Hepatocyte (in vitro differentiated cells): ENCODE data around the gene C20orf204. TPM values are rescaled to one million over a fixed set of nuclear protein-coding genes. Genes with fewer than 3 reads are reported as not detected.

Source experiments
- DNase-seq: peaks from one replicate; pipeline ENCODE4 v3.0.0-alpha.2; 2016; ENCODE audit warnings: low spot score
- H2AFZ ChIP-seq: fragments of 200-600 bp; sonication (generic); 2 replicates; pipeline ENCODE4 v1.6.0; 2016; ENCODE audit warnings: antibody characterized with exemption, mild to moderate bottlenecking
- H3K27ac ChIP-seq: fragments of 200-600 bp; sonication (generic); 2 replicates; pipeline ENCODE4 v1.5.1; 2016; ENCODE audit warnings: mild to moderate bottlenecking
- H3K27me3 ChIP-seq: fragments of 200-600 bp; sonication (generic); 2 replicates; pipeline ENCODE4 v1.6.1; 2016
- H3K36me3 ChIP-seq: fragments of 200-600 bp; sonication (generic); replicated peaks from 2 replicates; pipeline ENCODE4 v1.5.1; 2016; ENCODE audit warnings: low read depth; ENCODE audit not compliant: insufficient read depth
- H3K4me1 ChIP-seq: fragments of 200-600 bp; sonication (generic); 2 replicates; pipeline ENCODE4 v1.5.1; 2016; ENCODE audit warnings: mild to moderate bottlenecking, moderate library complexity; ENCODE audit not compliant: insufficient read depth
- H3K4me2 ChIP-seq: fragments of 200-600 bp; sonication (generic); 2 replicates; pipeline ENCODE4 v1.6.0; 2016
- H3K4me3 ChIP-seq: fragments of 200-600 bp; sonication (generic); 2 replicates; pipeline ENCODE4 v1.5.1; 2016; ENCODE audit warnings: mild to moderate bottlenecking
- H3K79me2 ChIP-seq: fragments of 200-600 bp; sonication (generic); 2 replicates; pipeline ENCODE4 v1.6.0; 2017; ENCODE audit warnings: mild to moderate bottlenecking
- H3K9me2 ChIP-seq: fragments of 200-600 bp; sonication (generic); replicated peaks from 2 replicates; pipeline ENCODE4 v1.6.0; 2017; ENCODE audit warnings: mild to moderate bottlenecking; ENCODE audit not compliant: insufficient read depth
- H3K9me3 ChIP-seq: fragments of 200-600 bp; sonication (generic); 2 replicates; pipeline ENCODE4 v1.5.1; 2016; ENCODE audit warnings: low read depth, mild to moderate bottlenecking
- H4K20me1 ChIP-seq: fragments of 200-600 bp; sonication (generic); 2 replicates; pipeline ENCODE4 v1.6.0; 2016; ENCODE audit warnings: mild to moderate bottlenecking; ENCODE audit not compliant: insufficient read depth, poor library complexity, severe bottlenecking
- CTCF ChIP-seq: fragments of 200-600 bp; sonication (generic); IDR thresholded peaks from 2 replicates; pipeline ENCODE4 v1.5.1; 2016; ENCODE audit warnings: antibody characterized with exemption, mild to moderate bottlenecking; ENCODE audit not compliant: poor library complexity
- EZH2 ChIP-seq: fragments of 200-600 bp; sonication (generic); IDR thresholded peaks from 2 replicates; pipeline ENCODE4 v1.6.1; 2016; ENCODE audit warnings: antibody characterized with exemption, mild to moderate bottlenecking, borderline replicate concordance
- EZH2phosphoT487 ChIP-seq: fragments of 200-600 bp; sonication (generic); IDR thresholded peaks from one replicate; pipeline ENCODE4 v1.6.1; 2018; ENCODE audit warnings: antibody characterized with exemption, mild to moderate bottlenecking, low read depth, moderate library complexity; ENCODE audit not compliant: unreplicated experiment, severe bottlenecking
- WGBS: methylation state at CpG from one replicate; pipeline ENCODE4 v1.1.6; 2016; ENCODE audit warnings: low lambda C conversion rate; ENCODE audit errors: missing lambda C conversion rate; 5-methylcytosine and 5-hydroxymethylcytosine counted together
- polyA plus RNA-seq: library from polyadenylated mRNA; unstranded; fragments of >200 nt; fragmentation: Nextera tagmentation; extraction: Ambion mirVana; gene quantifications from 2 replicates; pipeline ENCODE4 v1.2.1, GENCODE V29; 2016
- total RNA-seq: library from RNA; depleted of rRNA; stranded (reverse); fragments of >200 nt; gene quantifications from 2 replicates; pipeline ENCODE4 v1.2.3, GENCODE V29; 2014

The C20orf204 gene
- total and polyA plus RNA-seq, 2 experiments from 2014 or later: 0.57 to 1.7 TPM

GRCh38 chr20:64074963-64075362, 39.0 kb downstream of the C20orf204 start:
- TF ChIP-seq EZH2phosphoT487 (no peak), EZH2 (no peak), CTCF (no peak)
- no peak overlapping the region for H2AFZ ChIP-seq
- no peaks in the 10 kb centered on the region for H3K9me3 ChIP-seq
- no peak overlapping the region for H3K4me2 ChIP-seq
- H3K27ac ChIP-seq: no peak overlapping the region
- H3K4me3 ChIP-seq: no peak overlapping the region
- peaks cover 9% of the 10 kb centered on the region for H3K4me1 ChIP-seq
- H3K36me3 ChIP-seq: no peaks in the 10 kb centered on the region
- DNase-seq: no peak
- H3K27me3 ChIP-seq: no peaks in the 10 kb centered on the region
- no peaks in the 10 kb centered on the region for H4K20me1 ChIP-seq
- H3K9me2 ChIP-seq: no peaks in the 10 kb centered on the region
- WGBS: 96% methylated on average over 8 of the region's 8 CpGs
- H3K79me2 ChIP-seq: no peaks in the 10 kb centered on the region

- no peak for TF ChIP-seq EZH2
- no peak for TF ChIP-seq EZH2phosphoT487
- TF ChIP-seq CTCF: no peak
- H3K4me1 ChIP-seq: peaks cover 9% of the 10 kb centered on the region
- no peak for DNase-seq
- no peaks in the 10 kb centered on the region for H4K20me1 ChIP-seq
- H3K36me3 ChIP-seq: no peaks in the 10 kb centered on the region
- H3K27ac ChIP-seq: no peak overlapping the region
- H3K4me3 ChIP-seq: no peak overlapping the region
- WGBS: 85% methylated on average over 3 of the region's 12 CpGs
- no peak overlapping the region for H3K4me2 ChIP-seq
- no peaks in the 10 kb centered on the region for H3K27me3 ChIP-seq
- no peak overlapping the region for H2AFZ ChIP-seq
- H3K79me2 ChIP-seq: no peaks in the 10 kb centered on the region
- H3K9me2 ChIP-seq: no peaks in the 10 kb centered on the region
- H3K9me3 ChIP-seq: no peaks in the 10 kb centered on the region
Measured at GRCh38 chr20:64075556-64075955, 39.6 kb downstream of the C20orf204 start.

GRCh38 chr20:64076061-64076997, 40.3 kb downstream of the C20orf204 start:
- H3K9me3 ChIP-seq: no peaks in the 10 kb centered on the region
- H3K79me2 ChIP-seq: no peaks in the 10 kb centered on the region
- no peak for TF ChIP-seq EZH2
- TF ChIP-seq EZH2phosphoT487: no peak
- no peak for TF ChIP-seq CTCF
- H3K4me2 ChIP-seq: no peak overlapping the region
- DNase-seq: no peak
- H3K4me3 ChIP-seq: no peak overlapping the region
- H3K36me3 ChIP-seq: no peaks in the 10 kb centered on the region
- H3K9me2 ChIP-seq: no peaks in the 10 kb centered on the region
- H3K27ac ChIP-seq: no peak overlapping the region
- 97% methylated on average over 21 of the region's 22 CpGs for WGBS
- no peak overlapping the region for H2AFZ ChIP-seq
- H3K4me1 ChIP-seq: peaks cover 9% of the 10 kb centered on the region
- H3K27me3 ChIP-seq: peaks cover 1% of the 10 kb centered on the region
- H4K20me1 ChIP-seq: no peaks in the 10 kb centered on the region
